ENCODE measurements around the gene MED22. TPM values are rescaled to one million over a fixed set of nuclear protein-coding genes. Genes with fewer than 3 reads are reported as not detected.
"Not testable (repeated sequence)": the region's sequence is repeated elsewhere in the genome, so short reads cannot be mapped to it uniquely, and the experiment has no call there.

The MED22 gene
- total RNA-seq, 1 donor from 2014 or later: 23.4 TPM

GRCh38 chr9:133322701-133323100 is 25.2 kb downstream of the MED22 start:
- no peak overlapping the region for H3K27ac Mint-ChIP-seq (ENCODE audit: unreplicated experiment)
- DNase-seq (ENCODE audit: extremely low spot score, unreplicated experiment): no peak
- no peaks in the 10 kb centered on the region for H3K4me1 Mint-ChIP-seq (ENCODE audit: unreplicated experiment)
- no peaks in the 10 kb centered on the region for H3K36me3 Mint-ChIP-seq (ENCODE audit: unreplicated experiment)
- no peaks in the 10 kb centered on the region for H3K9me3 Mint-ChIP-seq (ENCODE audit: unreplicated experiment)
- no peak for TF ChIP-seq CTCF (IDR thresholded peaks at IDR 0.05)
- H3K4me3 Mint-ChIP-seq (ENCODE audit: unreplicated experiment): no peak overlapping the region
- no peaks in the 10 kb centered on the region for H3K27me3 Mint-ChIP-seq (ENCODE audit: unreplicated experiment)

- no peak overlapping the region for H3K27ac Mint-ChIP-seq (ENCODE audit: unreplicated experiment)
Measured at GRCh38 chr9:133321411-133321935, 26.5 kb downstream of the MED22 start.

GRCh38 chr9:133320421-133320881 is 27.5 kb downstream of the MED22 start:
- Mint-ChIP-seq H3K27me3 (ENCODE audit: unreplicated experiment) (peaks cover 3% of the 10 kb centered on the region), H3K27ac (ENCODE audit: unreplicated experiment) (no peak overlapping the region), H3K4me3 (ENCODE audit: unreplicated experiment) (no peak overlapping the region), H3K36me3 (ENCODE audit: unreplicated experiment) (no peaks in the 10 kb centered on the region), H3K9me3 (ENCODE audit: unreplicated experiment) (no peaks in the 10 kb centered on the region), H3K4me1 (ENCODE audit: unreplicated experiment) (no peaks in the 10 kb centered on the region)
- no peak for DNase-seq (ENCODE audit: extremely low spot score, unreplicated experiment)
- TF ChIP-seq CTCF (IDR thresholded peaks at IDR 0.05): no peak

More at GRCh38 chr9:133321411-133321935, 26.5 kb downstream of the MED22 start:
- no peaks in the 10 kb centered on the region for H3K4me1 Mint-ChIP-seq (ENCODE audit: unreplicated experiment)
- no peaks in the 10 kb centered on the region for H3K9me3 Mint-ChIP-seq (ENCODE audit: unreplicated experiment)
- no peak for TF ChIP-seq CTCF (IDR thresholded peaks at IDR 0.05)
- no peak overlapping the region for H3K4me3 Mint-ChIP-seq (ENCODE audit: unreplicated experiment)
- H3K36me3 Mint-ChIP-seq (ENCODE audit: unreplicated experiment): no peaks in the 10 kb centered on the region
- no peaks in the 10 kb centered on the region for H3K27me3 Mint-ChIP-seq (ENCODE audit: unreplicated experiment)
- no peak for DNase-seq (ENCODE audit: extremely low spot score, unreplicated experiment)

- not testable (repeated sequence) for H3K27me3 Mint-ChIP-seq (ENCODE audit: unreplicated experiment); H3K9me3 Mint-ChIP-seq (ENCODE audit: unreplicated experiment); H3K27ac Mint-ChIP-seq (ENCODE audit: unreplicated experiment); H3K36me3 Mint-ChIP-seq (ENCODE audit: unreplicated experiment); H3K4me3 Mint-ChIP-seq (ENCODE audit: unreplicated experiment); DNase-seq (ENCODE audit: extremely low spot score, unreplicated experiment); H3K4me1 Mint-ChIP-seq (ENCODE audit: unreplicated experiment)
Measured at GRCh38 chr9:133317551-133317950, 30.4 kb downstream of the MED22 start.

GRCh38 chr9:133315997-133316396 is 31.9 kb downstream of the MED22 start:
- H3K27ac Mint-ChIP-seq (ENCODE audit: unreplicated experiment): no peak overlapping the region
- no peak overlapping the region for H3K4me3 Mint-ChIP-seq (ENCODE audit: unreplicated experiment)
- no peak for TF ChIP-seq CTCF (IDR thresholded peaks at IDR 0.05)
- H3K36me3 Mint-ChIP-seq (ENCODE audit: unreplicated experiment): no peaks in the 10 kb centered on the region
- H3K9me3 Mint-ChIP-seq (ENCODE audit: unreplicated experiment): no peaks in the 10 kb centered on the region
- peaks cover 3% of the 10 kb centered on the region for H3K27me3 Mint-ChIP-seq (ENCODE audit: unreplicated experiment)
- no peak for DNase-seq (ENCODE audit: extremely low spot score, unreplicated experiment)
- no peaks in the 10 kb centered on the region for H3K4me1 Mint-ChIP-seq (ENCODE audit: unreplicated experiment)

- no peak overlapping the region for H3K27ac Mint-ChIP-seq (ENCODE audit: unreplicated experiment)
- no peaks in the 10 kb centered on the region for H3K36me3 Mint-ChIP-seq (ENCODE audit: unreplicated experiment)
- no peak for DNase-seq (ENCODE audit: extremely low spot score, unreplicated experiment)
- no peak overlapping the region for H3K4me3 Mint-ChIP-seq (ENCODE audit: unreplicated experiment)
- peaks cover 14% of the 10 kb centered on the region for H3K4me1 Mint-ChIP-seq (ENCODE audit: unreplicated experiment)
- H3K9me3 Mint-ChIP-seq (ENCODE audit: unreplicated experiment): peaks cover 7% of the 10 kb centered on the region
- no peak for TF ChIP-seq CTCF (IDR thresholded peaks at IDR 0.05)
- H3K27me3 Mint-ChIP-seq (ENCODE audit: unreplicated experiment): peaks cover 8% of the 10 kb centered on the region
Measured at GRCh38 chr9:133309608-133310007, 38.3 kb downstream of the MED22 start.
